Jurkat, Clone E6-1 (cell line): ENCODE measurements around the gene KRTAP4-11. TPM values are rescaled to one million over a fixed set of nuclear protein-coding genes. Genes with fewer than 3 reads are reported as not detected.
"Not testable (repeated sequence)": the region's sequence is repeated elsewhere in the genome, so short reads cannot be mapped to it uniquely, and the experiment has no call there.

Source experiments
- DNase-seq: peaks from one replicate; pipeline ENCODE4 v3.0.0-alpha.2; 2011; ENCODE audit warnings: low read depth, low spot score
- H3K4me3 ChIP-seq: 2 replicates; pipeline ENCODE4 v1.5.1; 2011; ENCODE audit warnings: mild to moderate bottlenecking, low read length, control low read depth, moderate library complexity
- polyA plus RNA-seq: library from polyadenylated mRNA; unstranded; fragments of >200 nt; gene quantifications from one replicate; pipeline ENCODE4 v1.2.1, GENCODE V29; 2012; ENCODE audit warnings: missing spikeins; ENCODE audit not compliant: insufficient read length, insufficient read depth

The KRTAP4-11 gene
- polyA plus RNA-seq = not detected

- H3K4me3 ChIP-seq, DNase-seq: not testable (repeated sequence)
Observed at GRCh38 chr17:41117846-41118386, at the start of gene KRTAP4-11. Gene KRTAP4-11 (minus strand): TSS chr17:41118373. CDS start chr17:41118315, 58 bp downstream.

GRCh38 chr17:41167561-41167960 lies 49.4 kb upstream of the KRTAP4-11 start:
- H3K4me3 ChIP-seq = no peak overlapping the region
- no peak for DNase-seq

- no peak overlapping the region for H3K4me3 ChIP-seq
- DNase-seq = no peak
Observed at GRCh38 chr17:41163828-41164227, 45.7 kb upstream of the KRTAP4-11 start.

GRCh38 chr17:41160648-41161047 lies 42.5 kb upstream of the KRTAP4-11 start, which contains the start of gene KRTAP4-4:
Gene KRTAP4-4 (minus strand): TSS chr17:41160748. CDS start chr17:41160691, 57 bp downstream.
- H3K4me3 ChIP-seq = no peak within 1 kb of the TSS
- no peak for DNase-seq

- not testable (repeated sequence) for H3K4me3 ChIP-seq, DNase-seq
Observed at GRCh38 chr17:41160190-41160589, 42.0 kb upstream of the KRTAP4-11 start.

- H3K4me3 ChIP-seq = no peak overlapping the region
- DNase-seq = no peak
Observed at GRCh38 chr17:41153856-41154255, 35.7 kb upstream of the KRTAP4-11 start.

GRCh38 chr17:41151525-41151924 lies 33.4 kb upstream of the KRTAP4-11 start:
- H3K4me3 ChIP-seq = no peak overlapping the region
- DNase-seq = no peak

- DNase-seq = no peak
- H3K4me3 ChIP-seq = no peak overlapping the region
Observed at GRCh38 chr17:41150026-41150425, 31.9 kb upstream of the KRTAP4-11 start.

GRCh38 chr17:41149652-41149985 lies 31.4 kb upstream of the KRTAP4-11 start, which contains the start of gene KRTAP4-5:
Gene KRTAP4-5 (minus strand): TSS chr17:41149825. CDS start chr17:41149767, 58 bp downstream.
- no peak for DNase-seq
- H3K4me3 ChIP-seq = no peak within 1 kb of the TSS

GRCh38 chr17:41148971-41149651 lies 30.9 kb upstream of the KRTAP4-11 start:
- not testable (repeated sequence) for DNase-seq, H3K4me3 ChIP-seq

GRCh38 chr17:41147531-41148204 lies 29.5 kb upstream of the KRTAP4-11 start:
- DNase-seq = no peak
- no peak overlapping the region for H3K4me3 ChIP-seq

GRCh38 chr17:41145261-41145660 lies 27.1 kb upstream of the KRTAP4-11 start:
- H3K4me3 ChIP-seq = no peak overlapping the region
- no peak for DNase-seq

- H3K4me3 ChIP-seq = no peak overlapping the region
- DNase-seq = no peak
Observed at GRCh38 chr17:41144846-41145245, 26.7 kb upstream of the KRTAP4-11 start.

GRCh38 chr17:41141361-41141760 lies 23.2 kb upstream of the KRTAP4-11 start:
- no peak overlapping the region for H3K4me3 ChIP-seq
- no peak for DNase-seq

- H3K4me3 ChIP-seq = no peak within 1 kb of the TSS
- DNase-seq = no peak
Observed at GRCh38 chr17:41140360-41141131, 22.4 kb upstream of the KRTAP4-11 start, which contains the start of gene KRTAP4-6. Gene KRTAP4-6 (minus strand): TSS chr17:41140544. CDS start chr17:41140487, 57 bp downstream.

GRCh38 chr17:41139865-41140264 lies 21.7 kb upstream of the KRTAP4-11 start:
- H3K4me3 ChIP-seq, DNase-seq: not testable (repeated sequence)

GRCh38 chr17:41133880-41134735 lies 15.9 kb upstream of the KRTAP4-11 start:
- DNase-seq = no peak
- no peak overlapping the region for H3K4me3 ChIP-seq

- DNase-seq = no peak
- no peak overlapping the region for H3K4me3 ChIP-seq
Observed at GRCh38 chr17:41131979-41132378, 13.8 kb upstream of the KRTAP4-11 start.
